Measurements from ENCODE around the gene EXOC3L4.

EXOC3L4 gene

DNA sequence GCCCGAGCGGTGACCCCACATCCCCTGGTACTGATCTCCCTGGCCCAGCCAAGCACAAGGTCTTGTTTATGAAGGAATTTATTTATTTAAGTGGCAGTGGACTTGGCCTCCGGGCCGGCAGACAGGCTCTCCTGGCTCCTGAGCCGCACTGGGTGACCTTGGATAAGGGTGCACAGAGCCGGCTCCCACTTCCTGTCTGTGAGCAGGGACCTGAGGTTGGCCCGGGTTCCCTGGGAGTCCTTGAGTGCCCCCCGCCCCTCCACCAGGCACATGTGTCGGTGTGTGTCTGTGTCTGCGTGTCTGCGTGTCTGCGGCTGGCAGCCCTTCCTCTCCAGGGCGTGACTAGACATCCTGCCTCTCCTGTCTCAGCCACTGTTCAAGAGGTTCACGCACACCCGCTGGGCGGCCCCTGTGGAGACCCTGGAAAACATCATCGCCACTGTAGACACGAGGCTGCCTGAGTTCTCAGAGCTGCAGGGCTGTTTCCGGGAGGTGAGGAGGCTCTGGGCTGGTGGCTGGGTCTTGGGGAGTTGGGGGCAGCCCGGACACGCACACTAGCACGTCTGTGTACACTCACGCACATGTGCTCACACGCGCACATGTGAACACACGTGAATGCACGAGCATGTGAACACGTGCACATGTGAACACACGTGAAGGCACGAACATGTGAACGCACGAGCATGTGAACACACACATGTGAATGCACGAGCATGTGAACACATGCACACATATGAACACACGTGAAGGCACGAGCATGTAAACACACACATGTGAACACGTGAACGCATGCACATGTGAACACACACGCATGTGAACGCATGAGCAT, 38.1 kb downstream of the EXOC3L4 start:
- Histone ChIP-seq H3K27ac (ENCODE audit: low read length) (no peak overlapping the region), H3K4me1 (ENCODE audit: control insufficient read depth in 1 of 2, insufficient read depth in 2 of 2, low read length in 2 of 2) (peaks cover 3 to 46% of the 10 kb centered on the region in 2 donors), H3K36me3 (ENCODE audit: control insufficient read depth in 1 of 2, insufficient read depth in 2 of 2, low read length in 2 of 2) (peaks cover 11 to 53% of the 10 kb centered on the region in 2 donors), H3K4me3 (ENCODE audit: low read depth in 1 of 2, low read length in 2 of 2) (no peak overlapping the region), H3K9me3 (ENCODE audit: control insufficient read depth in 1 of 2, low read length in 2 of 2) (no peaks in the 10 kb centered on the region), H3K27me3 (ENCODE audit: low read depth, low read length) (no peaks in the 10 kb centered on the region)

DNA sequence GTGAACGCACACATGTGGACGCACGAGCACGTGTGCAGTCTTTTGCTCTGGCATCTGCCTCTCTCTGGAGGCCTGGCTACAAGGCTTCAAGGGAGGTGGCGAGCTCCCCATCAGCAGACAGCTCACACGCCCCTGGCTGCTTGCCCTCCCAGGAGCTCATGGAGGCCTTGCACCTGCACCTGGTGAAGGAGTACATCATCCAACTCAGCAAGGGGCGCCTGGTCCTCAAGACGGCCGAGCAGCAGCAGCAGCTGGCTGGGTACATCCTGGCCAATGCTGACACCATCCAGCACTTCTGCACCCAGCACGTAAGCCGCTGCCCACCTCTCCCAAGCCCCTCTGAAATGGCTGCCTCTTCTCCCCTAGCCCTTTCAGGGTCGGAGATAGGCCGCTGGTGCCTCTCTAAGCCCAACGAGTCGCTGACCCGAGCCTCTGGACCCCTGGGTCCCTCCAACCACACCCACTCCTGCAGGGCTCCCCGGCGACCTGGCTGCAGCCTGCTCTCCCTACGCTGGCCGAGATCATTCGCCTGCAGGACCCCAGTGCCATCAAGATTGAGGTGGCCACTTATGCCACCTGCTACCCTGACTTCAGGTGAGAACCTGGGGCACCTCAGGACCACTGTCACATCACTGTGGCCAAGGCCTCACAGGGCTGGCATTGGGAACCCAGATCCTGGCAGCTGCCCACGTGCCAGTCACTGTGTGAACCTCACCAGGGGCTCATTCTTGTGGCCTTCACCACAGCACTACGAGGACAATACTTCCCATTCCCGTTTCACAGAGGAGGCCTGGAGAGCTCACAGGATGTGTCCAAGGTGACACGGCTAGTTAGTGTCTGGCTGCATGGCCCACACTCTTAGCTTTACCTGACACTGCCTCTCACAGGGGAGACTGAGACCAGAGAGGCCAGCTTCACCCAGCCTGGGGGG, 39.0 kb downstream of the EXOC3L4 start:
- H3K4me3 ChIP-seq (ENCODE audit: low read depth in 1 of 2, low read length in 2 of 2) = no peak overlapping the region
- H3K27me3 ChIP-seq (ENCODE audit: low read depth, low read length) = no peaks in the 10 kb centered on the region
- peaks cover 11 to 53% of the 10 kb centered on the region in 2 donors for H3K36me3 ChIP-seq (ENCODE audit: control insufficient read depth in 1 of 2, insufficient read depth in 2 of 2, low read length in 2 of 2)
- no peaks in the 10 kb centered on the region for H3K9me3 ChIP-seq (ENCODE audit: control insufficient read depth in 1 of 2, low read length in 2 of 2)
- H3K27ac ChIP-seq (ENCODE audit: low read length) = no peak overlapping the region
- peaks cover 3 to 48% of the 10 kb centered on the region in 2 donors for H3K4me1 ChIP-seq (ENCODE audit: control insufficient read depth in 1 of 2, insufficient read depth in 2 of 2, low read length in 2 of 2)

DNA sequence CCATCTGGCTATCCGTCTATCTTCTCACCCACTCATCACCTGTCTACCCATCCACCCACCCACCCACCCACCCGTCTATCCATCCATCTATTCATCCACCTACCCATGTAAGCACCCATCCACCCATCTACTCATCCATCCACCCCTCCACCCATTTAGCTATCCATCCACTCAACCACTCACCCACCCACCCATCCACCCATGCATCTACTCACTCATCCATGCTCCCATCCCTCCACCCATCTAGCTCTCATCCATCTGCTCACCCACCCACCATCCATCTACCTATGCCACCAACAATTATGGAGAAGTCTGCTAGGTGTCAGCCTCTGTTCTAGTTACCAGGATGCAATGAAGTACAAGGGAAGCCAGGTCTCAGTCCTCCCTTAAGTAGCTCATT, 39.9 kb downstream of the EXOC3L4 start:
- H3K9me3 ChIP-seq (ENCODE audit: control insufficient read depth in 1 of 2, low read length in 2 of 2) = no peaks in the 10 kb centered on the region
- peaks cover 11 to 53% of the 10 kb centered on the region in 2 donors for H3K36me3 ChIP-seq (ENCODE audit: control insufficient read depth in 1 of 2, insufficient read depth in 2 of 2, low read length in 2 of 2)
- no peak overlapping the region for H3K4me3 ChIP-seq (ENCODE audit: low read depth in 1 of 2, low read length in 2 of 2)
- H3K4me1 ChIP-seq (ENCODE audit: control insufficient read depth in 1 of 2, insufficient read depth in 2 of 2, low read length in 2 of 2) = peaks cover 3 to 44% of the 10 kb centered on the region in 2 donors
- no peaks in the 10 kb centered on the region for H3K27me3 ChIP-seq (ENCODE audit: low read depth, low read length)
- H3K27ac ChIP-seq (ENCODE audit: low read length) = no peak overlapping the region

DNA sequence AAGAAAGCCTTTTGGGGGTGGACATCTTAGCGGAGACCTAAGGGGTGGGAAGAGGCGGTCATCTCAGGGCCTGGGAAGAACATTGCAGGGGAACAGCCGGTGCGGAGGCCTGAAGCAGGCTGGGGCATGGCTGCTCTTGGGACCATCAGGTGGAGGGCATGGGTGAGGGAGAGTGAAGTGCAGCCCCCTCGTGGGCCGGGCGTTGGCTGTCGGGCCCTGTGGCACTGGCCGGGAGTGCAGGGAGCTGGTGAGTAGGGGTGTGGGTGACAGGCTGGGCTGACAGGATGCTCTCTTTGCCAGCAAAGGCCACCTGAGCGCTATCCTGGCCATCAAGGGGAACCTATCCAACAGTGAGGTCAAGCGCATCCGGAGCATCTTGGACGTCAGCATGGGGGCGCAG, 40.4 kb downstream of the EXOC3L4 start:
- no peaks in the 10 kb centered on the region for H3K9me3 ChIP-seq (ENCODE audit: control insufficient read depth in 1 of 2, low read length in 2 of 2)
- no peak overlapping the region for H3K4me3 ChIP-seq (ENCODE audit: low read depth in 1 of 2, low read length in 2 of 2)
- H3K4me1 ChIP-seq (ENCODE audit: control insufficient read depth in 1 of 2, insufficient read depth in 2 of 2, low read length in 2 of 2) = peaks cover 3 to 43% of the 10 kb centered on the region in 2 donors
- H3K27me3 ChIP-seq (ENCODE audit: low read depth, low read length) = no peaks in the 10 kb centered on the region
- H3K36me3 ChIP-seq (ENCODE audit: control insufficient read depth in 1 of 2, insufficient read depth in 2 of 2, low read length in 2 of 2) = peaks cover 11 to 52% of the 10 kb centered on the region in 2 donors
- no peak overlapping the region for H3K27ac ChIP-seq (ENCODE audit: low read length)

DNA sequence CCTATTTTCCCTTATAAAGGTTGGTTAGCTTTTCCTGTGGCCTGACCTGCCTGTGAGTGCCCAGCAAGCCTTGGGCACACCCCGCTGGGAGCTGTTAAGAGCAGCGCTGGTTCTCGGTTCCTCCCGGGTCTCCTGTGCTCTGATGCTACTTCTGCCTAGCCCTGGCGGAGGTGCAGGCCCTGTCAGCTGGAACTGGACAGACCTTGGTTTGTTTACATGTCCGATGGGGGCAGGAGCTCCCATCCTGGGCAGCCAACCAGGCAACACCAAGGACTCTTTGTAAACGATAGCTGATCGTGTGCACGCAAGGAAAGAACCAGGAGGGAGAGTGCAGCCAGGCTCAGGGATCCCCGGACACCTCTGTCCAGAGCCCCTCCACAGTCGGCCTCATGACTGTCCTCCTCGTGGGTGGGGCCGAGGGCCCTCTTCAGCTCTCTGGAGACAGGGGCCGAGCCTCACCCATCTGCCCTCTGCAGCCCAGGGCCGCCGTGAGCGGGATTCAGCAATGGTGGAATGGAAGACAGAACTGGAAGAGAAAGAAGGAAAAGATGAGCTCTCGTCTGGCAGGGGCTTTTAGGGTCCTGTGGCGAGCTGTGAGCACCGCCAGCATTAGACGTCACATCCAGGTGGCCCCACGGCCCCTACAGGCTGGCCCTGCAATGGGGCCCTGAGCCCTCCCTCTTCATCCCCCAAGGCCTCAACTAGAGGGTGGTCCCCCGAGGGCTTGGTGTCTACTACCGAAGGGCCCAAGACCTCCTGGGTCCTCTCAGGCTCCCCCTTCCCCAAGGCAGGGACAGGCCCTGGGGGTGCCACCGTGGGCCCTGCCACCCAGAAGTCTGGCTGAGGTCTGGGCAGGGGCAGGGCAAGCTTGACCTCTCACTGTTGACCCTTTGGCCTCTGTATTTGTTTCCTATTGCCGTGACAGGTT, 41.1 kb downstream of the EXOC3L4 start:
- Histone ChIP-seq H3K4me1 (ENCODE audit: control insufficient read depth in 1 of 2, insufficient read depth in 2 of 2, low read length in 2 of 2) (peaks cover 3 to 38% of the 10 kb centered on the region in 2 donors), H3K36me3 (ENCODE audit: control insufficient read depth in 1 of 2, insufficient read depth in 2 of 2, low read length in 2 of 2) (peaks cover 11 to 45% of the 10 kb centered on the region in 2 donors), H3K4me3 (ENCODE audit: low read depth in 1 of 2, low read length in 2 of 2) (no peak overlapping the region), H3K9me3 (ENCODE audit: control insufficient read depth in 1 of 2, low read length in 2 of 2) (no peaks in the 10 kb centered on the region), H3K27me3 (ENCODE audit: low read depth, low read length) (no peaks in the 10 kb centered on the region), H3K27ac (ENCODE audit: low read length) (no peak overlapping the region)

DNA sequence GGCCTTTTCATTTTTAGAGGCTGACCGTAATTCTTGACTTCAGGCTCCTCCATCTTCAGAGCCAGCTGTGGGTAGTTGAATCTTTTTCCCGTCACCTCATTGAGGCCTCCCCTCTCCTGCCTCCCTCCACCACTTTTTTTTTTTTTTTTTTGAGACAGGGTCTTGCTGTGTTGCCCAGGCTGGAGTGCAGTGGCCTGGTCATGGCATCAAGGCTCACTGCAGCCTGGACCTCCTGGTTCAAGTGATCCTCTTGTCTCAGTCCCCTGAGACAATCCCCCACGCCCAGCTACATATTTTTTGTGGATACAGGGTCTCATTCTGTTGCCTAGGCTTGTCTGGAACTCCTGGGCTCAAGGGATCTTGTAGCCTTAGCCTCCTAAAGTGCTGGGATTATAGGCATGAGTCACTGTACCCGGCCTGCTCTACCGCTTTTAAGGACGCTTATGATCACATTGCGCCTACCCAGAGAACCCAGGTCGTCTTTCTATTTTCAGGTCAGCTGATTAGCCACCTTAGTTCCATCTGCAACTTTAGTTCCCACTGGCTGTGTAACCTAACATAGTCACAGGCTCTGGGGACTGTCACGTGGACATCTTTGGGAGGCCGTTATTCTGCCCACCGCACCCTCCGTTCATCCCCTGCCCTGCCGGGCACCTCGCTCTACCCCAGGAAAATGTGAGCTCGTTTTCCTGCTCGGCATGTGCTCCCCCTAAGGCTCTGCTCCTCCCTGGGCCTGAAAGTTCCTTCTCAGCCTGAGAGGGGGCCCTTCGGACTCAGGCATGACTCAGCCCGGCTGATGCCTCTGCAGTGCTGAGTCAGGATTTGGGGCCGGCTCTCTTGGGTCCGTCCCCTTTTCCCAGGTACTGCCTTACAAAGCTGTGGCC, 42.1 kb downstream of the EXOC3L4 start:
- no peak overlapping the region for H3K27ac ChIP-seq (ENCODE audit: low read length)

DNA sequence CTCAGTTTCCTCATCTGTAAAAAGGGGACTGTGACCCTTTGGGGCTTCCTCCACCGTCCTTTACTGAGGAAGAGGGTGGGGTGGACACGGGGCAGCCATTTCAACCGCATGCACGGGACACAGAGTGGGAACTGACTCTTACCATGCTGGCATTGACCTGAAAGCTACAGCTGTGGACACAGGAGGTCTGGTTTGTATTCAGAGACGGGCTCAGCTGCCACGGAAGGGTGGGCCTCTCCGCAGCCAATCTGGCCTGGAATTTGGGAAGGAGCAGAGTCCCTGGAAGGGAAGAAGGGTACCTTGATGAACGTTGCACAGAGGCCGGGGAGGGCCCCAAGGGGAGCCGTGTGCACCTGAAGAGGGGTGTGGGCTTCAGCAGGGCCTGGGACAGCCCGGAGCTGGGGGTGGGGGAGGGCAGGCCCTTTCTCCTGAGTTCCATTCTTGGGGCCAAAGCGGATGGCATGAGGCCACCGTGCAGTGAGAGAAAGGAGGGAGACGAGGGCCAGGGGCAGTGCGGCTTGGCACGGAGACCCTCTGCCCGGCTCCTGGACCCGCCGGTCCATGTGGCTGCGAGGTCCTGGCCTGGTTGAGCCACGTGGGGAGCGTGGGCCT, 43.3 kb downstream of the EXOC3L4 start:
- no peak overlapping the region for H3K27ac ChIP-seq (ENCODE audit: low read length)

More for the DNA sequence above, 42.1 kb downstream of the EXOC3L4 start:
- Histone ChIP-seq H3K27me3 (ENCODE audit: low read depth, low read length) (no peaks in the 10 kb centered on the region), H3K4me1 (ENCODE audit: control insufficient read depth in 1 of 2, insufficient read depth in 2 of 2, low read length in 2 of 2) (peaks cover 3 to 28% of the 10 kb centered on the region in 2 donors), H3K4me3 (ENCODE audit: low read depth in 1 of 2, low read length in 2 of 2) (no peak overlapping the region), H3K9me3 (ENCODE audit: control insufficient read depth in 1 of 2, low read length in 2 of 2) (no peaks in the 10 kb centered on the region), H3K36me3 (ENCODE audit: control insufficient read depth in 1 of 2, insufficient read depth in 2 of 2, low read length in 2 of 2) (peaks cover 11 to 37% of the 10 kb centered on the region in 2 donors)

DNA sequence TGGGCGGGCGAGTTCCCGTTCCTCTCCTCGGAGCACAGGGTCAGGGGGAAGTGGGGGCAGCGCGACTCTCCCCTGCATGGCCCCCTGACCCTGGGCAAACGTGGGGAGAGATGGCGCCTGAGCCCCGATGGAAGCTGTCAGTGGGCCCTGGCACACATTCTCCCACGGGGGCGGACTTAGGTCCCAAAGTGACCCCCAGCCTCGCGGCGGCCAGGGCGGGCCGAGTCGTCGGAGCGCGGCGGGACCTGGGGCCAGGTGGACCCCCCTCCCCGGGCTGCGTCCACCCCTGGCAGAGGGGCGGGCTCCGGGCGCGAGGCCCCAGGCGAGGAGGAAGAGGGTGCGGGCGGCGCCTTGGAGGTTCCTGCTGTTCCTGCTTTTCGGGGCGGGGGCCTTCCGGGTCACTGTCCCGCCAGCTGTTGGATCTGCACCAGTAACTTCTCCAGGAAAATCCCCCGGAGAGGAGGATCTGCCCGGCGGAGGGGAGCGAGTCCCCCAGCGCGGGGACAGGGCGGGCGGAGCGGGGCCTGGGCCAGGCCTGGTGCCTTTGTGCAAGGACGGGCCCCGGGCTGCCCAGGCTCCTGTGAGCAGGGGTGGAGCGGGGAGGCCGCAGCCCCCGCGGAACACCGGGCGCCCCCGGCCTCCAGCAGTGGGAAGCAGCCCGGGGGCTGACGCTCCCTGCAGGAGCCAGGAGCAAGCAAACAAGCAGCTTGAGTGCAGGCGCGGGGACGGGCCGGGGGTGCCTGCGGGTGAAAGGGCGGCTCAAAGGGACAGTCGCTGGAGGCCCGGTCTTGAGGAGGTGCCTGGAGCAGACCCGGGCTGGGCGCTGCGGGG, 44.0 kb downstream of the EXOC3L4 start:
- Histone ChIP-seq H3K4me3 (ENCODE audit: low read depth in 1 of 2, low read length in 2 of 2) (peak overlapping the region in 1 of 2 donors; percentile 38), H3K9me3 (ENCODE audit: control insufficient read depth in 1 of 2, low read length in 2 of 2) (no peaks in the 10 kb centered on the region), H3K27ac (ENCODE audit: low read length) (no peak overlapping the region), H3K36me3 (ENCODE audit: control insufficient read depth in 1 of 2, insufficient read depth in 2 of 2, low read length in 2 of 2) (peaks cover 3 to 20% of the 10 kb centered on the region in 2 donors), H3K4me1 (ENCODE audit: control insufficient read depth in 1 of 2, insufficient read depth in 2 of 2, low read length in 2 of 2) (peaks cover 3 to 20% of the 10 kb centered on the region in 2 donors), H3K27me3 (ENCODE audit: low read depth, low read length) (peaks cover 9% of the 10 kb centered on the region)

More for the DNA sequence above, 43.3 kb downstream of the EXOC3L4 start:
- Histone ChIP-seq H3K27me3 (ENCODE audit: low read depth, low read length) (peaks cover 3% of the 10 kb centered on the region), H3K36me3 (ENCODE audit: control insufficient read depth in 1 of 2, insufficient read depth in 2 of 2, low read length in 2 of 2) (peaks cover 9 to 28% of the 10 kb centered on the region in 2 donors), H3K9me3 (ENCODE audit: control insufficient read depth in 1 of 2, low read length in 2 of 2) (no peaks in the 10 kb centered on the region), H3K4me3 (ENCODE audit: low read depth in 1 of 2, low read length in 2 of 2) (no peak overlapping the region), H3K4me1 (ENCODE audit: control insufficient read depth in 1 of 2, insufficient read depth in 2 of 2, low read length in 2 of 2) (peaks cover 3 to 20% of the 10 kb centered on the region in 2 donors)
